Mucosa of descending colon (tissue), 3 donors: ENCODE data around the gene CTBP1. TPM values are rescaled to one million over a fixed set of nuclear protein-coding genes. Genes with fewer than 3 reads are reported as not detected.

Experiments
- ATAC-seq: fragments of 200-7000 bp; cut with Tn5 transposase; one replicate; pipeline ENCODE4 v1.9.1; 2020; ENCODE audit warnings: mild to moderate bottlenecking, moderate library complexity
- DNase-seq, 3 donors: peaks; one replicate each; pipeline ENCODE4 v3.0.0-alpha.2; 2020
- H3K36me3 ChIP-seq: fragments of 200-600 bp; one replicate; pipeline ENCODE4 v1.8.0; 2021; ENCODE audit warnings: low read depth, mild to moderate bottlenecking
- H3K4me1 ChIP-seq: fragments of 200-600 bp; one replicate; pipeline ENCODE4 v1.8.0; 2021; ENCODE audit warnings: low read depth, mild to moderate bottlenecking
- H3K4me3 ChIP-seq: fragments of 200-600 bp; one replicate; pipeline ENCODE4 v1.8.0; 2021; ENCODE audit warnings: mild to moderate bottlenecking
- H3K9me3 ChIP-seq: fragments of 200-600 bp; one replicate; pipeline ENCODE4 v1.8.0; 2021; ENCODE audit warnings: mild to moderate bottlenecking
- intact Hi-C, 2 donors: fragments of 100-400 bp; cut with DNase I in 1 of 2; cut with micrococcal nuclease in 1 of 2; formaldehyde crosslinking; loops; one replicate each; pipeline versions ENCODE4 v1.11.0 to v1.11.1; 2022; cut with DNase I, micrococcal nuclease
- total RNA-seq, 3 donors: library from RNA; stranded (reverse); fragmentation: NEBNext Ultra II Directional in 2 of 3; extraction: Animal tissue kit (Norgen Biotek cat#: 25700) in 2 of 3; gene quantifications; one replicate each; pipeline versions ENCODE4 v1.2.1 to v1.2.4, GENCODE V29; 2021 to 2023
- TF ChIP-seq, protein P1 (sequence below): fragments of 200-600 bp; IDR thresholded peaks from one replicate; pipeline ENCODE4 v1.8.0; 2022; ENCODE audit warnings: antibody characterized with exemption, mild to moderate bottlenecking
- donor health status: DM: no; HTN: no; CAD: no; lungs with moderate emphysema.
- donor health status: DM: no; HTN: no; CAD: no.
- donor health status: DM: no; HTN: yes; CAD: no.

The CTBP1 gene
- total RNA-seq, 3 donors from 2014 or later: 151 to 188 (median 168) TPM

GRCh38 chr4:1216869-1217294 is 32.0 kb downstream of the CTBP1 start:
- H3K4me3 ChIP-seq: no peak overlapping the region
- ATAC-seq: peak; percentile 49
- intact Hi-C loops: no loop called here
- TF ChIP-seq, protein P1, sequence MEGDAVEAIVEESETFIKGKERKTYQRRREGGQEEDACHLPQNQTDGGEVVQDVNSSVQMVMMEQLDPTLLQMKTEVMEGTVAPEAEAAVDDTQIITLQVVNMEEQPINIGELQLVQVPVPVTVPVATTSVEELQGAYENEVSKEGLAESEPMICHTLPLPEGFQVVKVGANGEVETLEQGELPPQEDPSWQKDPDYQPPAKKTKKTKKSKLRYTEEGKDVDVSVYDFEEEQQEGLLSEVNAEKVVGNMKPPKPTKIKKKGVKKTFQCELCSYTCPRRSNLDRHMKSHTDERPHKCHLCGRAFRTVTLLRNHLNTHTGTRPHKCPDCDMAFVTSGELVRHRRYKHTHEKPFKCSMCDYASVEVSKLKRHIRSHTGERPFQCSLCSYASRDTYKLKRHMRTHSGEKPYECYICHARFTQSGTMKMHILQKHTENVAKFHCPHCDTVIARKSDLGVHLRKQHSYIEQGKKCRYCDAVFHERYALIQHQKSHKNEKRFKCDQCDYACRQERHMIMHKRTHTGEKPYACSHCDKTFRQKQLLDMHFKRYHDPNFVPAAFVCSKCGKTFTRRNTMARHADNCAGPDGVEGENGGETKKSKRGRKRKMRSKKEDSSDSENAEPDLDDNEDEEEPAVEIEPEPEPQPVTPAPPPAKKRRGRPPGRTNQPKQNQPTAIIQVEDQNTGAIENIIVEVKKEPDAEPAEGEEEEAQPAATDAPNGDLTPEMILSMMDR: no peak
- DNase-seq: peak in 2 of 3 donors; percentile 61 to 78
- H3K9me3 ChIP-seq: no peaks in the 10 kb centered on the region
- H3K4me1 ChIP-seq: peaks cover 5% of the 10 kb centered on the region
- peaks cover 9% of the 10 kb centered on the region for H3K36me3 ChIP-seq

DNA sequence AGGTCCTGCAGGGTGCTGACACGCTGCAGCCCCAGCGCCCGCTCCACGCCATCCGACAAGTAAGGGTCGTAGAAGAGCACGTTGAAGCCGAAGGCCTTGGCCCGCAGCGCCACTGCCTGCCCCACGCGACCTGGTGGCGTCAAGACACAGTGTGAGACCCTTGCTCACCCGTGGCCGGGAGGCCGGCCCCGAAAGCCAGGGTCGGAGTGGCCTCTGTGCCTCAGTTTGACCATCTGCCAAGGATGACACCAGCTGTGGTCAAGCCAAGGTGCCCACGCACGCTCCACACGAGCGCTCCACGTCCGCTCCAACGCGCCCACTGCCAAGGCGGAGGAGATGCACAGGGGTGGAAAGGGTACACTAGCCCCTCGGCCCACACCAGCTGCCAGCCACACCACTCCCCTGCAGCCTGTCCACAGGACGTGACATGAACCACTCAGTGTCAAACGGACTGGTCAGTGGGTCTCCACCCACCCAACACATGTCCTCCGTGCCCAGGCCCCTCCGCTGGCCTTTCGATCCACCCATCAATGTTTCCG is 32.8 kb downstream of the CTBP1 start:
- no peak for DNase-seq
- peaks cover 9% of the 10 kb centered on the region for H3K36me3 ChIP-seq
- intact Hi-C loops: no loop called here
- peaks cover 5% of the 10 kb centered on the region for H3K4me1 ChIP-seq
- ATAC-seq: no peak
- H3K4me3 ChIP-seq: no peak overlapping the region
- H3K9me3 ChIP-seq: no peaks in the 10 kb centered on the region
- TF ChIP-seq, protein P1: no peak

DNA sequence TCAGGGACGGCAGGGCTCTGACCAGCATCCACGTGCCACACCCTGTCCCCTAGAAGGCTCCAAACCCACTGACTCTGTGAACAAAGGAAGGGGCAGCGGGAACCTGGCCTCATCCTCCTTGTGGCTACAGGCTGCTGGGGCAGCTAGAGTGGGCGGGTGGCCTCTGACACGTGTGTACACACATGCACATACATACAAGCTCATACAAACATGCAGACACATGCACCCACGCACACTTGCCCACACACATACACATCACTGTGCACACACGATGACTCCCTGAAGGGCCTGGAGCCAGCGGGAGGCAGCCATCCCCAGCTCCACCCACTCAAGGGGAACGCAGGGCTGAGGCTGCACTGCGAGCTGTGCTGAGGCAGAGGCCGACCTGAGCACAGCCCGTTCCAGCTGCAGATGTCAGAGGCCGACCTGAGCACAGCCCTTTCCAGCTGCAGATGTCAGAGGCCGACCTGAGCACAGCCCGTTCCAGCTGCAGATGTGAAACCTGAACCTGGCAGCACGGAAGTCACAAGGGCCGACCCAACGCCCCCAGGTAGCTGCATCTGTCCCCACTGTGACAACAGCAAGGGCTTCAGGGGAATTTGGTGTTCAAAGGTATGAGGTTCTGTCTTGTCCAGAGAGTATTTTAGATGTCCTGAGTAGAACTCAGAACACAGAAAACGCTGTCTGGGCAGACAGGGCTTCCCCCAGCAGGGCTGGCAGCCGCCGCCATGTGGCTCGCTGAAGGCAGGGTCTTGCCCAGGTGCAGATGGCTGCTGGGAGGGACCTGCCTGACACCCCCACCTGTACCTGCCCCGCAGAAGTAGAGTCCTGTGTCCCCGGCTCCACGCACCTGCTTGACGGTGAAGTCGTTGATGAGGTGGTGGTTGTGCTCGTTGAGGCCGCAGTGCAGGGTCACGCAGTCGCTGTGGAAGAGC is 33.5 kb downstream of the CTBP1 start:
- Histone ChIP-seq H3K4me3 (no peak overlapping the region), H3K9me3 (no peaks in the 10 kb centered on the region), H3K36me3 (peaks cover 9% of the 10 kb centered on the region), H3K4me1 (peaks cover 5% of the 10 kb centered on the region)
- intact Hi-C loops: no loop called here
- DNase-seq (peak in 2 of 3 donors; percentile 45 to 73), ATAC-seq (peak; percentile 38)
- TF ChIP-seq, protein P1: no peak

- ATAC-seq (no peak), DNase-seq (no peak)
- Histone ChIP-seq H3K4me3 (no peak overlapping the region), H3K36me3 (peaks cover 9% of the 10 kb centered on the region), H3K9me3 (no peaks in the 10 kb centered on the region), H3K4me1 (peaks cover 15% of the 10 kb centered on the region)
- intact Hi-C loops: no loop called here
- TF ChIP-seq, protein P1: no peak
Observed at GRCh38 chr4:1214101-1215095, 34.5 kb downstream of the CTBP1 start.

- H3K4me3 ChIP-seq: no peak overlapping the region
- intact Hi-C loops: no loop called here
- H3K9me3 ChIP-seq: no peaks in the 10 kb centered on the region
- DNase-seq (peak in 1 of 3 donors; percentile 50), ATAC-seq (no peak)
- TF ChIP-seq, protein P1: no peak
- H3K36me3 ChIP-seq: peaks cover 9% of the 10 kb centered on the region
- H3K4me1 ChIP-seq: peaks cover 23% of the 10 kb centered on the region
Observed at GRCh38 chr4:1213336-1213995, 35.5 kb downstream of the CTBP1 start.
